ENCODE measurements around the gene KIF26B.

DNA sequence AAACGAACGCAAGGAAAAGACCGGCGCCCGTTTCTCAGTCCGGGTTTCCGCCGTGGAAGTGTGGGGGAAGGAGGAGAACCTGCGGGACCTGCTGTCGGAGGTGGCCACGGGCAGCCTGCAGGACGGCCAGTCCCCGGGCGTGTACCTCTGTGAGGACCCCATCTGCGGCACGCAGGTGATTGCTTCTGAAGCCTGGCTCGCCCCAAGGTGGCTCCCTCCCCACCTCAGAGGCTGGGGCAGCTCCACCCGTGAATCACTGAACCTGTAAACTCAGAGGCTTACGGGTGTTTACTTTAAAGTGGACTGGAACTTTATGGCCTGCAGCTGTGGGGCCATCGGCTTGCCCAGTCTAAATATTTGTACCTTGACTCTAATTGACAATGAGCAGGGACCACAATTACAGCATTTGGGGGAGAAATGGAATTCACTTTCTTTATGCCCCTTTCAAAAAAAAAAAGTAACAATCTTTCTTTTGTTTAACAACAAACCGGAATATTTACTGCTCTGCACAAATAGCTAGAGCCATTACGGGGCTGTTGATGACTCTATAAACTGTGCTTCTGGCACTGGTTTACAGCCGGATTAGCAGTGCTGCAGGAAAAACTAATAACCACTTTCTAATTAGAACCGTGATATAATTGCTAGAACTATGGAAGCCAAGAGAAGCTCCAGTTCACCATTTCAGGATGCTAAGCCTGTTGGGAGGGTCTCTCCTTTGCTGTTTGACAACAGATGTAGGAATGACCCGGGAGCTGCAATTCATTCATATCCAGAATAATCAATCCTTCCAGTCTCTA, 454.8 kb downstream of the KIF26B start:
- TF ChIP-seq, protein P1, sequence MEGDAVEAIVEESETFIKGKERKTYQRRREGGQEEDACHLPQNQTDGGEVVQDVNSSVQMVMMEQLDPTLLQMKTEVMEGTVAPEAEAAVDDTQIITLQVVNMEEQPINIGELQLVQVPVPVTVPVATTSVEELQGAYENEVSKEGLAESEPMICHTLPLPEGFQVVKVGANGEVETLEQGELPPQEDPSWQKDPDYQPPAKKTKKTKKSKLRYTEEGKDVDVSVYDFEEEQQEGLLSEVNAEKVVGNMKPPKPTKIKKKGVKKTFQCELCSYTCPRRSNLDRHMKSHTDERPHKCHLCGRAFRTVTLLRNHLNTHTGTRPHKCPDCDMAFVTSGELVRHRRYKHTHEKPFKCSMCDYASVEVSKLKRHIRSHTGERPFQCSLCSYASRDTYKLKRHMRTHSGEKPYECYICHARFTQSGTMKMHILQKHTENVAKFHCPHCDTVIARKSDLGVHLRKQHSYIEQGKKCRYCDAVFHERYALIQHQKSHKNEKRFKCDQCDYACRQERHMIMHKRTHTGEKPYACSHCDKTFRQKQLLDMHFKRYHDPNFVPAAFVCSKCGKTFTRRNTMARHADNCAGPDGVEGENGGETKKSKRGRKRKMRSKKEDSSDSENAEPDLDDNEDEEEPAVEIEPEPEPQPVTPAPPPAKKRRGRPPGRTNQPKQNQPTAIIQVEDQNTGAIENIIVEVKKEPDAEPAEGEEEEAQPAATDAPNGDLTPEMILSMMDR (optimal IDR thresholded peaks at IDR 0.05 in 1 of 3, IDR thresholded peaks at IDR 0.05 in 1 of 3, conservative IDR thresholded peaks at IDR 0.05 in 1 of 3; ENCODE audit: extremely low read depth in 1 of 3, insufficient read depth in 2 of 3, low read length in 3 of 3) = no peak
- no peak for TF ChIP-seq EZH2 (IDR thresholded peaks at IDR 0.05; ENCODE audit: low read length)
